Mesothelial cell of epicardium (in vitro differentiated cells): ENCODE results near the gene RPL32. TPM values are rescaled to one million over a fixed set of nuclear protein-coding genes. Genes with fewer than 3 reads are reported as not detected.
A peak's percentile ranks its signal among the peaks of the same experiment; 100 is the strongest.
"Not testable (repeated sequence)": the region's sequence is repeated elsewhere in the genome, so short reads cannot be mapped to it uniquely, and the experiment has no call there.

Experiments
- DNase-seq, 2 experiments: peaks; one replicate each; pipeline ENCODE4 v3.0.0; 2021; ENCODE audit warnings: low spot score in 2 of 2; ENCODE audit not compliant: unreplicated experiment in 2 of 2
- H3K27ac Mint-ChIP-seq: 2 replicates; pipeline ENCODE4 v1.8.0; 2021; ENCODE audit warnings: mixed read lengths
- H3K27me3 Mint-ChIP-seq: 2 replicates; pipeline ENCODE4 v1.8.0; 2021; ENCODE audit warnings: low read depth, mixed read lengths
- H3K36me3 Mint-ChIP-seq: 2 replicates; pipeline ENCODE4 v1.8.0; 2021; ENCODE audit warnings: mixed read lengths
- H3K4me1 Mint-ChIP-seq: 2 replicates; pipeline ENCODE4 v1.8.0; 2021; ENCODE audit warnings: mixed read lengths
- H3K4me3 Mint-ChIP-seq: 2 replicates; pipeline ENCODE4 v1.8.0; 2021; ENCODE audit warnings: mild to moderate bottlenecking, moderate library complexity, mixed read lengths
- H3K9me3 Mint-ChIP-seq: 2 replicates; pipeline ENCODE4 v1.8.0; 2021; ENCODE audit warnings: mixed read lengths
- total RNA-seq: library from RNA; stranded (reverse); gene quantifications from 3 replicates; pipeline ENCODE4 v1.2.1, GENCODE V29; 2021
- TF ChIP-seq, protein P1 (sequence below): fragments of 200-600 bp; sonication (generic); IDR thresholded peaks from one replicate; pipeline ENCODE4 v1.5.0; 2021; ENCODE audit warnings: antibody characterized with exemption; ENCODE audit not compliant: unreplicated experiment

The RPL32 gene
- total RNA-seq, 1 donor from 2014 or later, result 1,710 TPM

- Mint-ChIP-seq H3K27me3 (peaks cover 34% of the 10 kb centered on the region), H3K4me3 (no peak overlapping the region), H3K4me1 (peaks cover 2% of the 10 kb centered on the region), H3K36me3 (no peaks in the 10 kb centered on the region), H3K9me3 (no peaks in the 10 kb centered on the region), H3K27ac (no peak overlapping the region)
- TF ChIP-seq, protein P1, sequence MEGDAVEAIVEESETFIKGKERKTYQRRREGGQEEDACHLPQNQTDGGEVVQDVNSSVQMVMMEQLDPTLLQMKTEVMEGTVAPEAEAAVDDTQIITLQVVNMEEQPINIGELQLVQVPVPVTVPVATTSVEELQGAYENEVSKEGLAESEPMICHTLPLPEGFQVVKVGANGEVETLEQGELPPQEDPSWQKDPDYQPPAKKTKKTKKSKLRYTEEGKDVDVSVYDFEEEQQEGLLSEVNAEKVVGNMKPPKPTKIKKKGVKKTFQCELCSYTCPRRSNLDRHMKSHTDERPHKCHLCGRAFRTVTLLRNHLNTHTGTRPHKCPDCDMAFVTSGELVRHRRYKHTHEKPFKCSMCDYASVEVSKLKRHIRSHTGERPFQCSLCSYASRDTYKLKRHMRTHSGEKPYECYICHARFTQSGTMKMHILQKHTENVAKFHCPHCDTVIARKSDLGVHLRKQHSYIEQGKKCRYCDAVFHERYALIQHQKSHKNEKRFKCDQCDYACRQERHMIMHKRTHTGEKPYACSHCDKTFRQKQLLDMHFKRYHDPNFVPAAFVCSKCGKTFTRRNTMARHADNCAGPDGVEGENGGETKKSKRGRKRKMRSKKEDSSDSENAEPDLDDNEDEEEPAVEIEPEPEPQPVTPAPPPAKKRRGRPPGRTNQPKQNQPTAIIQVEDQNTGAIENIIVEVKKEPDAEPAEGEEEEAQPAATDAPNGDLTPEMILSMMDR, result no peak
- no peak for DNase-seq
Observed at GRCh38 chr3:12884790-12885582, 43.6 kb upstream of the RPL32 start.

DNA sequence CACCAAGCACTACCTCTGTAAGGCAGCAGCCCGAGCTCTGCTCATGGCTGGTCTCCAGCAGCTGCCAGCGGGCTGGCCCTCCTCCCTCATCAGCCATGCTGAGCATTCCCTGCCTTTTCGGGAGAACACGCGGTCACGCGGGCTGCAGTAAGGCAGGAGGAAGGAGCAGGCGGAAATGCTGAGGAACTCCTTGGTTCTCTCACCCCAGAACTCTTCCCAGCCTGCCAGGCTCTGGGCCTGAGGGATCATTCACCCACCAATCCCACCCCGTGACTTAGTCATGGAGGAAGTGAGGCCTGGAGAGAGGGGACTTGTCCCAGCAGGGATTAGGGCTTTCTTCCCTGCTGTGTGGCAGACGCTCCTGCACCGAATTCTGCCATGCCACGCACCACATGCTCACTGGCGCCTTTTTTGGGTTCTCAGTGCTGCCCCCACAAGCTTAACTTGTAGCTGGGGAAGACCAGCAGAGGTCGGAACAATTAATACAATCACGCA lies 42.9 kb upstream of the RPL32 start:
- Mint-ChIP-seq H3K4me3 (no peak overlapping the region), H3K9me3 (no peaks in the 10 kb centered on the region), H3K4me1 (peaks cover 4% of the 10 kb centered on the region), H3K27me3 (peaks cover 28% of the 10 kb centered on the region), H3K27ac (no peak overlapping the region), H3K36me3 (no peaks in the 10 kb centered on the region)
- TF ChIP-seq, protein P1, result no peak
- no peak for DNase-seq

DNA sequence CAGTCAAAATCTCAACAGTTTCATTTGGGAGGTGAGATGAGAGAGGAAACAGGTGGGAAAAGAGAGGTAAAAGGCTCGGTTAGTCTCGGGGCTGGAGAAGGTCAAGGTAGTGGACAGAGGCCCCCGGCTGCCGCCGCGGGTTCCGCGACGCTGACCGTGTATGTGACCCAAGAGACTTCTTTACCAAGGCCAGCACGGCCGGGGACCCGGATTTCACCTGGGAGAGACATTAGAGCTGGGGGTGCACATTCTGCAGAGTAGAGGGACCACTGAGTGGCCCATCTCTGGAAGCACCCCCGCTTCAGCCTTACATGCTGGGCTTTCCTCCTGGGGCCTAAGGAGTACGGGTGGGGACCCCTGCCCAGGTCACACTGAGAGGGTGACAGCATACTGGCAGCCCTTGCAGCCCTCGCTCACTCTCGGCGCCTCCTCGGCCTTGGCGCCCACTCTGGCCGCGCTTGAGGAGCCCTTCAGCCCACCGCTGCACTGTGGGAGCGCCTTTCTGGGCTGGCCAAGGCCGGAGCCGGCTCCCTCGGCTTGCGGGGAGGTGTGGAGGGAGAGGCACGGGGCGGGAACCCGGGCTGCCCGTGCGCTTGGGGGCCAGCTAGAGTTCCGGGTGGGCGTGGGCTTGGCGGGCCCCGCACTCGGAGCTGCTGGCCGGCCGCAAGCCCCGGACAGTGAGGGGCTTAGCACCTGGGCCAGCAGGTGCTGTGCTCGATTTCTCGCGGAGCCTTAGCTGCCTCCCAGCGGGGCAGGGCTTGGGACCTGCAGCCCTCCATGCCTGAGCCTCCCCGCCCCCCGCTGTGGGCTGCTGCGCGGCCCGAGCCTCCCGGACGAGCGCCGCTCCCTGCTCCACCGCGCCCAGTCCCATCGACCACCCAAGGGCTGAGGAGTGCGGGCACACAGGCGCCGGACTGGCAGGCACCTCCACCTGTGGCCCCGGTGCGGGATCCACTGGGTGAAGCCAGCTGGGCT lies 41.3 kb upstream of the RPL32 start:
- TF ChIP-seq, protein P1, result no peak
- Mint-ChIP-seq H3K27ac (no peak overlapping the region), H3K9me3 (no peaks in the 10 kb centered on the region), H3K36me3 (no peaks in the 10 kb centered on the region), H3K4me1 (peaks cover 18% of the 10 kb centered on the region), H3K4me3 (no peak overlapping the region), H3K27me3 (peaks cover 15% of the 10 kb centered on the region)
- DNase-seq, result no peak

DNA sequence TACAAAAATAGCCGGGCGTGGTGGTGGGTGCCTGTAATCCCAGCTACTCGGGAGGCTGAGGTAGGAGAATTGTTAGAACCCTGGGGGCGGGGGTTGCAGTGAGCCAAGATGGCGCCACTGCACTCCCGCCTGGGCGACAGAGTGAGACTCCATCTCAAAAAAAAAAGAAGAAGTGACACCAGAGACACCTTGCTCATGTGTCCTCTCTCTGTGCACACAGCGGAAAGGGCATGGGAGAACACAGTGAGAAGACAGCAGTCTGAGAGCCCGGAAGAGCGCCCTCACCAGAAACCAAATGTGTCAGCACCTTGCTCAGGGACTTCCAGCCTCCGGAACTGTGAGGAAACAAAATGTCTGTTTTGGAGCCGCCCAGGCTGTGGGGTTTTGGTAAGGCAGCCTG lies 40.5 kb upstream of the RPL32 start:
- not testable (repeated sequence) for H3K27ac Mint-ChIP-seq, H3K36me3 Mint-ChIP-seq, H3K4me3 Mint-ChIP-seq, H3K9me3 Mint-ChIP-seq, H3K27me3 Mint-ChIP-seq, DNase-seq
- H3K4me1 Mint-ChIP-seq, result peaks cover 19% of the 10 kb centered on the region

- TF ChIP-seq, protein P1, result no peak
- DNase-seq, result no peak
- no peak overlapping the region for H3K4me3 Mint-ChIP-seq
- peaks cover 26% of the 10 kb centered on the region for H3K4me1 Mint-ChIP-seq
- H3K27ac Mint-ChIP-seq, result peak overlapping the region; percentile 54
- no peaks in the 10 kb centered on the region for H3K36me3 Mint-ChIP-seq
- no peaks in the 10 kb centered on the region for H3K27me3 Mint-ChIP-seq
- H3K9me3 Mint-ChIP-seq, result no peaks in the 10 kb centered on the region
Observed at GRCh38 chr3:12879191-12879815, 37.9 kb upstream of the RPL32 start.

DNA sequence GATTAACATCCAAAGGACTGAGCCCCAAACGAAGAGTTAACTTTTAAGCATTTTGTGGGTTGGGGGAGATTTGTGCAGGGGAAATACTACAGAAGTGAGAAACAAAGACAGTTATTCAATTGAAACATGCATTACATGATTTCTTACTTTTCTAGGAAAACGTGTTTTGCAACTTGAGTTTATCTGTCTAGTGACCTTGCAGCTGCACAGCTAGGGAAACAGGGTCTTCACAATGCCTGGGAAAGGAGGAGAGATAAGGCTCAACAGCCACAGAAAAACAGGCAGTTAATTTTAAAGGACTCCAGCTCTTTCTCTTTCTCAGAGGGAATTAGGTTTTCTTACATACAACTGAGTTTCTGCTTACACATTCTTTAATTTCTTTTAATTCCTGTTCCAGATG lies 37.4 kb upstream of the RPL32 start:
- H3K27ac Mint-ChIP-seq, result peak overlapping the region; percentile 54
- H3K27me3 Mint-ChIP-seq, DNase-seq, H3K36me3 Mint-ChIP-seq, H3K9me3 Mint-ChIP-seq, H3K4me3 Mint-ChIP-seq: not testable (repeated sequence)
- H3K4me1 Mint-ChIP-seq, result peaks cover 26% of the 10 kb centered on the region
